NCI-H1092 treated with DMSO at 0.1 percent for 48 hours (cell line): Measurements from ENCODE around the gene PCDHGA8.

Source experiments
- DNase-seq: peaks from one replicate; lab custom pipeline; 2025; lab: John Stamatoyannopoulos, UW

Gene PCDHGA8

DNA sequence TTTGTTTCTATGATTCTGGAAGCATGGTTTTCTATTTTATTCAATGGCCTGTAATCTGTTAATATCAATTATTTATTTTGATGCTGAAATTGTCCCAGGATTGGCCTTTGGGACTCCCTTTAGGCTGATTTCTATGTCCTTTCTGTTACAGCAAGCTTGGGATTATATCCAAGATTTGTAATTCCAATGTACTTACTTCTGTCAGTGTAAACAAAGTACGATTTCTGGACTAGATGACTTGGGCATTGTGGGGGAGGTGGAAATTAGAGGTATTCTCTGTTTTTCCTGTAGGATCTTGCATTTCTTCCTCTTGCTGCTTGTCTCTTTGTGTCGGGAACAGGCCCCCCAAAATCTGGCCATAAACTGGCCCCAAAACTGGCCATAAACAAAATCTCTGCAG, 41.6 kb downstream of the PCDHGA8 start:
- DNase-seq = no peak

DNA sequence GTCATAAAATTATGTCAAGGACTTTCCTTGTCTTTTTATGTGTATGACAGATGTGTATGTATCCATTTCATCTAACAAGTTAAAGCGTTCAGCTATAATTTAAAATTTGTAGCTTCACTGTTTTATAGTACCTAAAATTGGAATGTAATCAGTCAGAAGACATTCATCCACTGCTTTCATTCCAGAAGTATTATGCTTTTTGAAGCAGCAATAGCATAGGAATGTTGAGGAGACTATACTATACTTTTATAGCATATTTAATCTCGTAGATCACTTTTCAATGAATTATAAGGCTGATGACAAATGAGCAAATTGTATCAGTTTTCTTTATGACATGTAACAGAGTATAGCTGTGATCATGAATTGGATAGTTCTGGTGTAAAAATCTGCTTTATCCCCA, 44.8 kb downstream of the PCDHGA8 start:
- no peak for DNase-seq

DNA sequence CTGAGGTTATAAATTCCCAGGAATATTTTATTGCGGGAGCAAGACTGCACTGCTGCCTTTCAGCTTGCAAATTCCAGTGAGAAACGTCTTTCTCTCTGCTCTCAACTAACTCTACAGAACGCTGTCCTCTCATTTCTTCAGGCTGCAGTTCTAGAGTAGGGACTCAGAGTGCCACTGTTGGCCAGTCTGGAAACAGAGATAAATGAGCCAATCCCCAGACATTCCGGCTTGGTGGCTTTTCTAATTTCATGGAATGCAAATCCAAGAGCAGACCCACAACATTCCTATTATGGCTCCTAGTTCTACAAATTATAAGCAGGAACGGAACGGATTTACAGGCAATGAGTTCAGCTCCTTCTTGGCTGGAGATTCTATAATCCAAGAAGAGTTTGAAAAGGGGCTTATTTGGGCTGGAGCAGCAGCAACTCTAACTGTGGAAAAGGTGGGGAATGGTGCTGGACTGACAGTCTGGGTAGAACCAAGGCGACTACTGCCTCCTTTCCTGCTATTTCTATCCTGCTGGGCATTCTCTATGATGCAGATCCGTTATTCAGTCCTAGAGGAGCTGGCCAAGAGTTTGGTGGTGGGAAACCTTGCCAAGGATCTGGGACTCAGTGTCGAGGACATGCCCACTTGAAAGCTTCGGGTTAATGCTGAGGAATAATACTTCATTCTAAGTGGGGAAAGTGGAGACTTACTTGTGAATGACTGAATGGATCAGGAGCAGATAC, 47.1 kb downstream of the PCDHGA8 start:
- DNase-seq = no peak

DNA sequence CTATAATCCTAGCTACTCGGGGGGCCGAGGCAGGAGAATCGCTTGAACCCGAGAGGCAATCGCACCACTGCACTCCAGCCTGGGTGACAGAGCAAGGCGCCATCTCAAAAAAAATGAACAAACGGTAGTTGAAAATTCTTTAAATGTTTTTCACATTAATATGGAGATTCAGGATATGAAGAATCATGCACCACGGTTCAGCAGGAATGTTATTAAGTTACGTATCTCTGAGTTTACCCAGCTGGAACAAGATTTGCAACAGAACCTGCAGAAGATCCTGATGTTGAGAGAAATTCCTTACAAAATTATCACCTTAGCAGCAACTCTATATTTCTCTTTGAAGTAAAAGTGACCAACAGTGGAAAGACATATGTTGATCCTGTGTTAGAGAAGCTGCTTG, 47.9 kb downstream of the PCDHGA8 start:
- no peak for DNase-seq

DNA sequence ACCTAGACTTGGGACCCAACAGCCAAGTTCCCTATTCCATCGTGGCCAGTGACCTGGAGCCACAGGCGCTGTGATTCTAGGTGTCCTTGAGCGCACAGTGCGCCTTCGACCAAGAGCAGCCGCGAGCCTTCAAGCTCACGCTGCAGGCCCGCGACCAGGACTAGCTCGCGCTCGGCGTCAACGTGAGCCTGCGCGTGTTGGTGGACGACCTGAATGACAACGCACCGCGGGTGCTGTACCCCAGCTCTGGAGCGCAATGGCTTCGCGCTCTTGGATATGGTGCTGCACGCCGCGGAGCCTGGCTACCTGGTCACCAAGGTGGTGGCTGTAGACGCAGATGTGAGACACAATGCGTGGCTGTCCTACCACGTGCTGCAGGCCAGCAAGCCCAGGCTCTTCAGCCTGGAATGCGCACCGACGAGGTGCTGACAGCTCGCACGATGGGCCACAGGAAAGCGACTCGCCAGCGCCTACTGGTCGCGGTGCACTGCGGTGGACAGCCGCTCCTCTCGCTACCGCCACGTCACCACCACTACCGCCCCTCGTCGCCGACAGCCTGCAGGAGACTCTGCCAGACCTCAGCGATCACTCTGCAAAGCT, 49.2 kb downstream of the PCDHGA8 start:
- no peak for DNase-seq
